HG02885 (cell line): ENCODE data around the gene HOXA9.

Experiments
- ATAC-seq: cut with Tn5 transposase; IDR thresholded peaks from one replicate; pipeline ENCODE4 v1.9.1; 2021; ENCODE audit warnings: mild to moderate bottlenecking; ENCODE audit not compliant: unreplicated experiment, poor library complexity

Gene HOXA9

DNA sequence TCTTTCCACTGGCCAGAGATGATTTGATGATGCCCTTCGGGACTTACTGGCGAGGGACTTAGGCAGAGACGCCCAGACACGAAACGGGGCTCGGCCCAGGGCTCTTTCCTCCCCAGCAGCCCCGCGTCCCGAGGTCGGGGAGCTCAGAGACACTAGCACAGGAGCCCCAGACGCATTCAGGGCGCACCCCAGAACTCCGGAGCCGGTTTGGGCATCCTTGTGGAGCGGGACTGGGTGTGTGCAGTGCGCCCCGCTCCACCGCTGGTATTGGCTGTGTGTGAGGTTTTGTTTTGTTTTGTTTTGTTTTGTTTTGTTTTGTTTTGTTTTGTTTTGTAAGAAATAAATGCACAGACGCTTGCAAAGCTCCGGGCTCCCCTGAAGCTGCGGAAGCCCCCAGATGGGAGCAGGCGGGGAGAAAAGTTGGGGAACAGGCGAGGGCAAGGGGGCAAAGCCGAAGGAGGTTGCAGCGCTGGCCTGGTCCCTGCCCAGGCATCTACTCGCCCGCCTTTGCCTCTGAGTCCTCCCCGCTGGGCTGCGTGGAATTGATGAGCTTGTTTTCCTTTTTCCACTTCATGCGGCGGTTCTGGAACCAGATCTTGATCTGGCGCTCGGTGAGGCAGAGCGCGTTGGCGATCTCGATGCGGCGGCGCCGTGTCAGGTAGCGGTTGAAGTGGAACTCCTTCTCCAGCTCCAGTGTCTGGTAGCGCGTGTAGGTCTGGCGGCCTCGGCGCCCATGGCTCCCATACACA lies 20.0 kb downstream of the HOXA9 start:
- ATAC-seq: no peak

DNA sequence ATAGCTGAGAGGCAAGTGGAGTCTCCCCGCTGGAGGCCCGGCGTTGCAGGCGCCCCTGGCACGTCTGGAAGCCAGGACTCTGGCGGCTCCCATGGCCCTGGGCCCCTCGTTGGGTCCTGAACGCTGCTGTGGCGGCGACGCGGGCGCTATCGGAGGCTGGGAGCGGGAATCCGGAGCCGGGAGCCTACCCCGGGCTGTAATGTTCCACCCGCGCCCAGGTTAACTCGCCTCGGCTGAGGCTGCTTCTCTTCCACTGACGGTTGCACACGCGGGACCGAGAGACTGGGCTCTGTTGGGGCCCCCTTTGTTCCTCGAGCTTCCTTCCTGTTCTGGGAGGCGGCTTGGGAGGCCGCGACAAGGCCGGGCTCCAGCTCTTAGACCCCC lies 20.6 kb downstream of the HOXA9 start:
- no peak for ATAC-seq

DNA sequence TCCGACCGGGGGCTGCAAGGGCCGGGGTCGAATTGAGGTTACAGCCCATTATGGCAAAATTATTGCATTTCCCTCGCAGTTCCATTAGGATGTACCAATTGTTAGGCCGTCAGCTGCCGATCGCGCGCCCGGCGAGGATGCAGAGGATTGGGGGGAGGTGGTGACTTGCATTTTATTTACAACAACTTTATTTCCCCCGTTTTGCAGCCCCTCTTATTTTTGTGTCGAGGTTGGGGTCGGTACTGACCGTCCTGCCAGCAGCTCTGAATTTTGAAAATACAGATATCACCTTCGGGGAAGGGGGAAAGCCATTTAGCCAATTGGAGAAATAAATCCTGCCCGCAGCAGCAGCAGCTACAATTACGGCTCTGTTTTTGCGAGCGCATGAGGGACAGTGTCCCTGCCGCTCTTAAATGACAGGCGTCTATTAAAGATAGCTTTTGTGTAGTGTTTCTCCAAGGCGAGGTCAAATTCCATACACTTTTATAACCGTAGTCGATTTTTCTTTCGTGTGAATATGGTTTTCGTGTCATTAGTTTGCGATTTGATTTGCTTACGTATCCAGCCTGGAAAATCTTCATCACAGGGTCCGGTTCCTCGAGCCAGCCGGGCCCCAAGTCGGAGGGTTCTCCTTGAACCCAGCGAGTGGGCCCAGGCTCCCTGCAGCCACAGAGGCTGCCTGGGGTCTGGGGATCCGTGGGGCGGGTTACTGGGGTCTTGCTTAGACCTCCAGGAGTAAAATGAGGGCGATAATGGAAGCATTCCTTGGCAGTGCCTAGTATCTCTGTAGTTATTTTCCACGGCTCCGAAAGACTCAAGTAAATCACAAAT lies 21.2 kb downstream of the HOXA9 start:
- ATAC-seq: no peak

DNA sequence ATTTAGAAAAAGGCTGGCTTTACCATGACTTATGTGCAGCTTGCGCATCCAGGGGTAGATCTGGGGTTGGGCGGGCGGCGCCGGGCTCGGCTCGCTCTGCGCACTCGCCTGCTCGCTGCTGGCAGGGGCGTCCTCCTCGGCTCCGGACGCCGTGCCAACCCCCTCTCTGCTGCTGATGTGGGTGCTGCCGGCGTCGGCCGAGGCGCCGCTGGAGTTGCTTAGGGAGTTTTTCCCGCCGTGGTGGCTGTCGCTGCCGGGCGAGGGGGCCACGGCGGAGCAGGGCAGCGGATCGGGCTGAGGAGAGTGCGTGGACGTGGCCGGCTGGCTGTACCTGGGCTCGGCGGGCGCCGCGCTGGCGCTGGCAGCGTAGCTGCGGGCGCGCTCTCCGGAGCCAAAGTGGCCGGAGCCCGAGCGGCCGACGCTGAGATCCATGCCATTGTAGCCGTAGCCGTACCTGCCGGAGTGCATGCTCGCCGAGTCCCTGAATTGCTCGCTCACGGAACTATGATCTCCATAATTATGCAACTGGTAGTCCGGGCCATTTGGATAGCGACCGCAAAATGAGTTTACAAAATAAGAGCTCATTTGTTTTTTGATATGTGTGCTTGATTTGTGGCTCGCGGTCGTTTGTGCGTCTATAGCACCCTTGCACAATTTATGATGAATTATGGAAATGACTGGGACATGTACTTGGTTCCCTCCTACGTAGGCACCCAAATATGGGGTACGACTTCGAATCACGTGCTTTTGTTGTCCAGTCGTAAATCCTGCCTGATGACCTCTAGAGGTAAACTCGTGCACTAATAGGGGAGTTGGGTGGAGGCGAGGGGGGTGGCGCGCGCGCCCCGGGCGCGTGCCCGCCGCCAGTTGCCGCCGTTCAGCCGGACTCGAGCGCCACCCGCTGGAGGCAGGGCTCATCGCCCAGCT lies 22.1 kb downstream of the HOXA9 start, which contains the start of gene HOXA5:
Gene HOXA5 (minus strand): TSS at position 659 of the 927 bp plus-strand sequence. CDS start 74 bp downstream, at position 585.
- no peak for ATAC-seq

DNA sequence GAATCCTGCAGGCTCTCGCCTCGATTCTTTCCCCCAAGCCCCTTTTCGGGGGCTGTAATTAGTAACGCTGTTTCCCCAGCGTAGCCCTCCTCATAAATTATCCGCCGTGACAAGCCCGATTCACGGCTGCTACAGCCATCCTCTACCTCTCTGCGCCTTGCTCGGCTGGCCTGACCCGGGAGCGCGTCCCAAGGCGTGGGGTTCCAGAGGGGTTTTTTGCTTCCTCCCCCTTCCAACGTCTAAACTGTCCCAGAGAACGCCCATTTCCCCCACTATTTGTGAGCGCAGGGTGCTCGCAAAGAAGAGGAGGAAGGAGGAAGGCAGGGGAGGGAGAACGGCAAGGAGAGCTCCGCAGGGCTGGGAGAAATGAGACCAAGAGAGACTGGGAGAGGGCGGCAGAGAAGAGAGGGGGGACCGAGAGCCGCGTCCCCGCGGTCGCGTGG lies 22.7 kb downstream of the HOXA9 start:
- no peak for ATAC-seq

DNA sequence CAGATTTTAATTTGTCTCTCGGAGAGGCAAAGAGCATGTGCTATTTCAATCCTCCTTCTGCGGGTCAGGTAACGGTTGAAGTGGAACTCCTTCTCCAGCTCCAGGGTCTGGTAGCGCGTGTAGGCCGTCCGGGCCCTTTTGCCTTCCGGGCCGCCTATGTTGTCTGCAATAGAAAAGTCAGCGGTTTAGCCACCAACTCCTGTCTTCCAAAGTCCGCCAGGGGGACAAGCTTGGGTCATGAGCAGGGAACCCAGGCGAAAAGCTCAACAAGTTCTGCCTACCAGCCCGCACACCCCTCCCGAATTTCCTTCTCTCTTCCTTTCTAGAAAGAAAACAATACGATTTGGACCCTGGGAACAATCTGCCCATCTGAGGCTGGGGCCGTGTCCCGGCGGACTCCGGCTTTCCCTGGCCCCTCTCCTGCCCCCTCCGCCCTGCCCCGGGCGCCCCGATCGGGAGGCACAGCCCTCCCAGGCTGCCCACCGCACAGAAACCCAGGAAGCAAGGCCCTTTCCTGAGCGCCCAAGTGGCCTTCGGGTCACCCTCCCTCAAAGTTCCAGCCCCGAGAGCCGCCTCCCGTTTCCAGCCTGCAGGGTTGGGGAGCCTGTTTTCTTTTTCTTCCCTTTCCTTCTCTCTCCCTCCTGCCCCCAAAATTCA lies 23.3 kb downstream of the HOXA9 start:
- ATAC-seq: no peak

DNA sequence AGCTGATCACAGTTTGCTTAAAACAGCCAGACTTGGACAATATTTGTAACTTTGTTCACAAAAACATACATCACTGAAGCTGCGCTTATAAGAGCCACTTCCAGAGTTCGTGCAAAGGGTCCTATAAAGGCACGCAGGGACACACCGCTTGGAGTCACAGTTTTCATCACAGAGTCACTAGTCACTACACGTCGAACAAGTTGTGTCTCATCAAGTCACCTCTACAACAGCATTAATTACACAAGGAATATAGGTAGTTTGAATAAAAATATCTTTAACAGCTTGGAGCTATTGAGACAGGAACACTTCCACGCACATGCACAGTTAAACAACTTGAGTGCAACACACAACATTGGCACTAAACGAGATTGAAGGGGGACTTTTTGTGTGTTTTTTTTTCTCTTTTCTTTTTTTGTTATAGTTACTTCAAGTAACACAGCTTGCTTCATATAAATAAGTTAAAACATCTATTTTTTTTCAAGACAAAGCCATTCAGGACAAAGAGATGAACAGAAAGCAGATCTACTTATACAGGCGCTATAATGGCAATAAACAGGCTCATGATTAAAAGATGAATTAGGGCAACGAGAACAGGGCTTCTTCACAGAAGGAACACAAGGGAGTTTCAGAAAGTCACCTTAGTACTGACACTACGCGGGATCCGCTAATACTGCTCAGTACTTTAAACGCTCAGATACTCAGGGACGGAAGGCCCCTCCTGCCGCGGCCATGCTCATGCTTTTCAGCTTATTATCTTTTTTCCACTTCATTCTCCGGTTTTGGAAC lies 24.0 kb downstream of the HOXA9 start:
- no peak for ATAC-seq

DNA sequence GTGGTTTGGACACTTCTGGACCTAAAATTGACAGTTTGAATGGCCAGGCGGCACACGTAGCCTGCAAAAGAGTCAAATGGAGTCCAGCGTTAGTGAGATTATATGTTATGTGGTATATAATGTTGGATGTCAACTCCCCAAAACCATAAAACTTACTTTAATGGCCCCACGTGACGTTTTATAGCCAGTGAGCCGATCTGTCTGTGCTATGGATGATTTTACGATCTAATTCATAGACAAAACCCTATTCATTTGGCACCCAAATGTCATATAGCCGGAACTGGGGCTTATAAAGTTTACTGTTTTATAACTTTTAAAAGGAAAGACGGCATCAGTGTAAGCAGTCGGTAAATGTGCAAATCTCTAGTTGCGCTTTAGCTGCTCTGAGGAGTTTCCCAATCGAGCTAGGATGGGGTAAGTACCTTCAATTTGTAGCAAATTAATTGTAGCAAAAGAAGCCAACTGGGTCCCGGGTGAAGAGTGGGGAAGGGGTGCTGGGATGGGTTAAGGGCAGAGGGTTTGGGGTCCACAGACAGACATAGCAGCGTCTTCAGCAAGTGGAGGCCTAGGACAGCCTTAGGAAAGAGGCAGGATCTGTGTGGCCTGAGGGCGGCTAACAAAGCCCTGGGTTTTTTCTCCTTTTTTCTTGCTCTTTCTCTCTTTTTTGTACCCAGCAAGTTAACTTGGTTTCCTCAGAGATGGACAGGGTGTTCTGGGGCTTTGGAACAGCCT lies 25.0 kb downstream of the HOXA9 start:
- ATAC-seq: no peak

DNA sequence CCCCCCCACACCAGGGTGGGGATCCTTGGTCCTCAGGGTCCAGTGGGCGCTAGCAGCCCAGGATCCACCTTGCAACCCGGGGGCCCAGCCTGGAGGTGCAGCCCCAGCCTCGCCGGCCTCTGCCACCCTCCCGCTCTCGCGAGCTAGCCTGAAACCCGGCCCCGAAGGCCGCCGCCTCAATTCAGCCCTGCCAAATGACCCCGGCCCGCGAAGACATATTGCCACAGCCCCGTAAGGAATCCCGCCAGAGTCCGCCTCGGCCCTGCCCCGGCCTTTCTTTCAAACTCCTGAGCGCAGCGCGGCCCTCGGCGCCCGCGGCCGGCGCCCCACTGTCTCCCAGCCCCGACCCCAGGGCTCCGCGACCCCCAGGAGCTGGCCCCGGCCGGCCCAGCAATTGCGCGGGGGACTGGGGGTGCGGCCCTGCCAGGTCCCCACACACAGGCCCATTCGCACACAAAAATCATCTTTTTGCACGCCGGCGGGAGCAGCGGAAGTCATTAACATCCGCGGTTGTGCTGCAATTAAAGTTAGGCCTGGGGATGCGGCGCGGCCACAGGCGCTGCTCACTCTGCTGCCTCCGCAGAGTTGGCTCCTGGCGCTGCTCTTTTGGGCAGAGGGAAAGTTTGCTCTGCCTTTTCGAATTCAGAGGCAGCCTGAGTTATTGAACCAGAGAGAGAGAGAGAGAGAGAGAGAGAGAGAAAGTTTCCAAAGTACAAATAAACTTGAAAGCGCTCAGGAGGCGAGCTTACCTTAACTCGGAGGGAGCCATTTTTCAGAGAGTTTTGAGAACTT lies 25.8 kb downstream of the HOXA9 start:
- no peak for ATAC-seq

DNA sequence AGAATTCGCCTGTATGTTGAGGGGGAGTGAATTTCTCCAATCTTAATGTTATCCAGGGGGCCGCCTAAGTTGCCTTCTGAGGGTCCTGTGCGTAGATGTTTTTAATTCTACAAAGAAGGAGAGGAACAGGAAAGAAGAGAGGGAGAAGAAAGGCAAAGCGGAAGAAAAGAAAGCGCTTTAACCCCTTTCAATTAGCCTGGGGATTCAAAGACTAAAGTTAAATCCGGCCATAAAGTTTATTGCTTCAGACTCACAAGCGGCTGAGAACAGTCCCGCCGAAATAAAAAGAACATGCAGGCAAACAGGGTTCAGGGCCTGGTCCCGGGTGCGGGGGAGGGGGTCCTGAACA lies 26.4 kb downstream of the HOXA9 start:
- ATAC-seq: no peak

DNA sequence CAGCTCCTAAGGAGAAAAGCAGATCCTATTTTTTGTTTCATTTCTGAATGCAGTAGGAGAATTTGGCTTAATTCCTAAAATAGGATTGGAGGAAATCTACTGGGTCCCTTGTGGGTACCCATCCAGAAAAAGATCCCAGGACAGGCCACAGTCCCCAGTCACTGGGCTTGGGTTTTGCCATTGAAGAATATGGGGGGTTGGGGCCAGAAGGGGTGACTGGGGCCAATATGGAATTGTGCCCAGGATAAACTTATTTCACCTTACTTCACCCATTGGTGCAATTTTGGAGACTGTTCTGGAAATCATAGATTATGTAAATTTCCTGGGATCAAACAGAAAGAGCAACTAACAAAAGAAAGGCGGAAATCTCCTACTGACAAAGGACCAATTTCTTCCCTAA lies 26.9 kb downstream of the HOXA9 start:
- ATAC-seq: no peak

DNA sequence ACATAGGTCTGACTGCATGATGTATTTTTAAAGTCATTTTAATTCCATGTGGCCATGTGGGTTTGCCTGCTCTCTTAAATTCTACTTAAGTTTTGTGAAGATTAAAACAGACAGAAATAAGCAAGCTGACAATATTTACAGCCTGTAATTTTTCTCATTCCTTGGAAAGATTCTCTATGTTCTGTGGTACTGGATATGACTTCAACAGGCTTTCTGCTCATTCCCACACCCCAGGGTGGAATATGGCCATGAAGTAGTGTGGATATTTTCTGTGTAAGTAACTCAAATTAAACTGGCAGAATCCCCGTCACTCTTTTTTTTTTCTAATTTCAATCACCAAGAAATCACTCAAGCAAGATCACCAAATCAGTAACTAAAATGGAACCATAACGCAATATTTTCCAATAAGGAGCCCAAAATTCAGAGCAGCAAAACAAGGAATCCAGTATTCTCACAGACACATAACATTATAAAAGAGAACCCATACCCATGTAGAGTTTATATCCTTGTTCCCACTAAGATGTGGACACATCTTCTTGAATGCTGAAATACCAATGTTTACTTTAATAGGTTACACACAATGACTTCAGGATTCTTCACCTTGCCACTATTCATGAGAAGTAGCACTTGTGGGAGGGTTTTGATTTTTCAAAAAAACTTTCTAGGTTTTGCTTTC lies 27.6 kb downstream of the HOXA9 start:
- no peak for ATAC-seq

DNA sequence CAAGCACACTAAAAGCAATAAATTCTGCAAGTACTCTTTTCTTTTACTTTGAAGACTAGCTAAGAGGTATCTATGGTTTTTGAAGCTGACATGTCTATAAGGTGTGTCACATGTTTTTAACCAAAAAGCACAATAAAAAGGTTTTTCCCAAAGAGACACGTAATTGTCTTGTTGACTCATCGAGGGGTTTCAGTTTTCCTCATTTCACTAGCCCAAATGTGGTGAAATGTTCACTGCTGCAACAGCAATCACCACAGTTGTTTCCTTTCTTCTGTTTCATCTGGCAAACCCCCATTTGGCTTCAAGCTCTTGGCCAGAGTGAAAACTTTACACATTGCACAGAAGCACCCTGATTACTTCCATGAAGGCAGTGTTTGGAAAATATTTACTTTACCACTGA lies 30.9 kb downstream of the HOXA9 start:
- peak; percentile 43 for ATAC-seq

DNA sequence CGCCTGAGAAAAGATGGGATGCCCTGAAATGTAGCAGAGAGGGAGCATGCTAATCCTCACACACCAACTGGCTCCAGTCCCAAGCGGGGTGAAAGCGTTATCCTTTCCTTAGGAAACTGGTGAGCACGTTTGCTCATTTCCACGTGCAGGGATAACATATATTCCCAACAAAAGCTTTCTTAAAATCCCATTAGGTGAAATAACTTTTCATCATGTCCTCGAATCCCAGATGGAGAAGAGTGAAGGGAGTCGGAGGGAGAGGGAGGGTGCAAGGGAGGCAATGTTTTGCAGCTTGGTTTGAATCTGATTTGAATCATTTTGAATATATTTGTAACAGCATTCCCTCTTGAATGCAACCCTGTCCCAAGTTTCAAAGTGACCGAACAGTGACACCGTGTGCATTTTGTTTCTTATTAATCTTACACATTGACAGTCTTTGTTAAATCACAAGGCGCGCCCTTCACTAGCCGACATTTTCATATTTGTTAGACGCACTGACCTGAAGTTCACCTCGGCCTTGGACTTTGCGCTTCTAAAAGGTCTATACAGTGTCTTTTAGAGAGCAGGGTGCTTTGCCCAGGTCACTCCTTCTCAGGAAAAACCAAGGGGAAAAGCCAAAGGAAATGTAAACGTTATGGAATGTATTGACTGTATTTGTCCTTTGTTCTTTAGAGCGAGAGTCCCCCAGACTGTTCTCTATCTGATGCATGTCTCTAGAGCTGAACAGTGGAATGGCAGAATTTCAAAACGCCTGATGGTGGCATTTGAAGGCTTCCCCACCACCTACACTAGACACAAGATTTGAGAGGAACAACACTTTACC lies 31.7 kb downstream of the HOXA9 start:
- ATAC-seq: no peak

DNA sequence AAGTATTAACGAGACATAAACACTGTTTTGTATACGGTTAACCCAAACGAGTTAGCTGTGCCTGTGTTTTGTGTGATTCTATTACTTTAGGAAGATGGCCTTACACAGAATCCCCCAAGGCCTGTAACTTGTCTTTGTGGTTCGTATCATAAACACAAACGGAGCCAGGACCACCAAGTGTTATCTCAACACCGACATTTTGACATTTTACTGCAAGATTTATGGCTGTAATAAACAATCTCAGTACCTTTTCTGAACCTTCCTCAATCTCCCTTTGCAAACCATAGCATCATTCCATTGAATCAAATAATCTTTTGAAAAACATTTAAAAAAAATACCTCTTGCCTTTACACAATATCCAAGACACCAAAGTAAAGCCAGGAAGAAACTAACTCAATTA lies 32.4 kb downstream of the HOXA9 start:
- ATAC-seq: no peak

DNA sequence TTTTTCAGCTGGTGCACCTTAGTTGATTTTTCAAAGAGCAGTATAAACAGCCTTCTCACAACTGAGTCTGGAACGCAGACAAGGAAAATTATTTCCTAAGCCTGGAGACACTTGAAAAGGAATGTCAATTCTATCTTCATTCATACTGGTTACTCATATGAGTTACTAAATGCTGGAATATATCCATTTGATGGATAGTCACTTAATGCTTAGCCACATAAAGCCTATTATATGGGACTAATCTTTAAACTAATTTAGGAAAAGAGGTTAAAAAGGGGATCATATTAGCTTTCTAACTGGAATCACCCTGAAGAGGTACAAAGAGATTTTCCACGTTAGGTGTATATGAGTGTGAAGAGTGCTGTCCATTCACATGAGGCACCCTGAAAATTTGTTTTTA lies 33.1 kb downstream of the HOXA9 start:
- no peak for ATAC-seq

DNA sequence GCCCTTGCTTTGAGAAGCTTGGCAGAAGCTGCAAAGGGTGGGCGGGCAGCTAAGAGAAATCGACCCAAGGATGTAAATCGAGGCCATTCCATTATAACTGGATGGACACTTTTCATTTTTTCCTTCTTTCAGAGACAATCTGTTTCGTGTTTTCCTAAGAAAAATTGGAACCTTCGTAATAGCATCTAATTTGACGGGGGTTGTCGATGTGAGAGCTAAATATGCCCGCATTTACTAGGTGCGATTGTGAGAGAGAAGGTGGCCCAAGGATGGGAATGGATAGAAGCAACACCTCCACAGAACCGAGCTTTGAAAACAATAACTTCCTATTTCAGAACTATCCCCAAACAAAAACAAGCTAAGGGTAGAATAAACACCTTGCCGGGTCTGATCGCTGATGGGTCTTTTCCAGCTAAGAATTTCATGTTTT lies 33.9 kb downstream of the HOXA9 start:
- no peak for ATAC-seq
